RWPE2 (cell line): ENCODE data around the gene VASP.

Experiments used
- ATAC-seq: fragments of 200-7000 bp; cut with Tn5 transposase; 3 replicates; pipeline ENCODE4 v1.9.1; 2021; ENCODE audit warnings: low read depth
- DNase-seq: peaks from one replicate; pipeline ENCODE4 v3.0.0-alpha.2; 2020; ENCODE audit warnings: low spot score
- H3K27ac ChIP-seq: fragments of 450-650 bp; 2 replicates; pipeline ENCODE4 v1.5.1; 2017; ENCODE audit warnings: mild to moderate bottlenecking; ENCODE audit not compliant: poor library complexity, severe bottlenecking
- H3K27me3 ChIP-seq: fragments of 250-450 bp; sonication (Bioruptor Pico); 2 replicates; pipeline ENCODE4 v1.5.1; 2021; ENCODE audit warnings: mild to moderate bottlenecking, moderate library complexity; ENCODE audit not compliant: insufficient read depth, poor library complexity, severe bottlenecking
- H3K36me3 ChIP-seq: fragments of 250-450 bp; sonication (Bioruptor Pico); 2 replicates; pipeline ENCODE4 v1.5.1; 2020; ENCODE audit warnings: low read depth, mild to moderate bottlenecking, moderate library complexity
- H3K4me1 ChIP-seq: fragments of 250-450 bp; sonication (Bioruptor Pico); 2 replicates; pipeline ENCODE4 v1.5.1; 2021; ENCODE audit warnings: mild to moderate bottlenecking, moderate library complexity; ENCODE audit not compliant: insufficient read depth, poor library complexity, severe bottlenecking
- H3K4me3 ChIP-seq: fragments of 250-450 bp; sonication (Bioruptor Pico); 2 replicates; pipeline ENCODE4 v1.5.1; 2021; ENCODE audit warnings: mild to moderate bottlenecking, moderate library complexity; ENCODE audit not compliant: severe bottlenecking
- H3K9me3 ChIP-seq: fragments of 250-450 bp; sonication (Bioruptor Pico); 2 replicates; pipeline ENCODE4 v1.5.1; 2021; ENCODE audit warnings: mild to moderate bottlenecking, moderate library complexity; ENCODE audit not compliant: severe bottlenecking
- TF ChIP-seq, protein P1 (sequence below): fragments of 450-650 bp; IDR thresholded peaks from one replicate; pipeline ENCODE4 v1.5.1; 2017; ENCODE audit warnings: mild to moderate bottlenecking, moderate library complexity; ENCODE audit not compliant: poor library complexity, severe bottlenecking

VASP gene

GRCh38 chr19:45542234-45542668, 35.0 kb downstream of the VASP start:
- TF ChIP-seq, protein P1, sequence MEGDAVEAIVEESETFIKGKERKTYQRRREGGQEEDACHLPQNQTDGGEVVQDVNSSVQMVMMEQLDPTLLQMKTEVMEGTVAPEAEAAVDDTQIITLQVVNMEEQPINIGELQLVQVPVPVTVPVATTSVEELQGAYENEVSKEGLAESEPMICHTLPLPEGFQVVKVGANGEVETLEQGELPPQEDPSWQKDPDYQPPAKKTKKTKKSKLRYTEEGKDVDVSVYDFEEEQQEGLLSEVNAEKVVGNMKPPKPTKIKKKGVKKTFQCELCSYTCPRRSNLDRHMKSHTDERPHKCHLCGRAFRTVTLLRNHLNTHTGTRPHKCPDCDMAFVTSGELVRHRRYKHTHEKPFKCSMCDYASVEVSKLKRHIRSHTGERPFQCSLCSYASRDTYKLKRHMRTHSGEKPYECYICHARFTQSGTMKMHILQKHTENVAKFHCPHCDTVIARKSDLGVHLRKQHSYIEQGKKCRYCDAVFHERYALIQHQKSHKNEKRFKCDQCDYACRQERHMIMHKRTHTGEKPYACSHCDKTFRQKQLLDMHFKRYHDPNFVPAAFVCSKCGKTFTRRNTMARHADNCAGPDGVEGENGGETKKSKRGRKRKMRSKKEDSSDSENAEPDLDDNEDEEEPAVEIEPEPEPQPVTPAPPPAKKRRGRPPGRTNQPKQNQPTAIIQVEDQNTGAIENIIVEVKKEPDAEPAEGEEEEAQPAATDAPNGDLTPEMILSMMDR: no peak
- peak; percentile 66 for ATAC-seq
- Histone ChIP-seq H3K9me3 (no peaks in the 10 kb centered on the region), H3K36me3 (no peaks in the 10 kb centered on the region), H3K4me1 (peaks cover 7% of the 10 kb centered on the region), H3K4me3 (no peak overlapping the region), H3K27me3 (no peaks in the 10 kb centered on the region), H3K27ac (no peak overlapping the region)
- DNase-seq: no peak

- H3K4me1 ChIP-seq: peaks cover 18% of the 10 kb centered on the region
- H3K9me3 ChIP-seq: no peaks in the 10 kb centered on the region
- no peaks in the 10 kb centered on the region for H3K27me3 ChIP-seq
- TF ChIP-seq, protein P1: no peak
- DNase-seq: no peak
- H3K36me3 ChIP-seq: no peaks in the 10 kb centered on the region
- H3K27ac ChIP-seq: peak overlapping the region; percentile 60
- ATAC-seq: no peak
- no peak overlapping the region for H3K4me3 ChIP-seq
Measured at GRCh38 chr19:45547211-45547770, 40.0 kb downstream of the VASP start.

DNA sequence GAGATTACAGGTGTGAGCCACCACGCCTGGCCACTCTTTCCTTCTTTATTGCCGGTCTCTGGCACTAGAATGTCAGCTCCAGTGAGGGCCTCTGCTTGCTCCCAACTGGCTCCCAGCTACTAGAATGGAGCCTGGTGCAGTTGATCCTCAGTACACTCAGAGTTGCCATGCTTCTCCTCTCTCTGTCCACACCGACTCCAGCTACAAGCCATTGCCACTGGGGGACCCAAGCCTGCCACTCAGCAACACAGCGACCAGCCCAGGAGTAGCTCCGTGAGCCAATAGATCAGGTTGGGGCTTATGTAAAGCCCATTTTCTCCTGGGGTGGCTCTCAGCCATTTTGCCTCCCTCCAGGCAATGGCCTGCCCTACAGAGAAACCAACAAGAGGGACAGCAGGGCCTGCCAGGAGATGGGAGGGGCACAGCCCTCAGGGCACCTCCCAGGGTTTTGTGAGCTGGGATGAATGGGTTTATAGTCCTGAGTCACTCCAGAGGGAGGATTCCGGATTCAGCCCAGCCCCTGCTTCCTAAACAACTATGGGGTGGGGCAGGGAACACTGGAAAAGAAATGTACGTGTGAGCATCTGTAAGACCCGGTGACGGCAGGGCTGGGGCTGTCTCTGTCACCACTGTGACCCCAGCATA, 40.8 kb downstream of the VASP start:
- Histone ChIP-seq H3K27me3 (no peaks in the 10 kb centered on the region), H3K4me3 (no peak overlapping the region), H3K4me1 (peaks cover 18% of the 10 kb centered on the region), H3K36me3 (no peaks in the 10 kb centered on the region; the same call in 1 of the 2 replicates), H3K9me3 (no peaks in the 10 kb centered on the region), H3K27ac (peak overlapping the region; percentile 60)
- TF ChIP-seq, protein P1: no peak
- DNase-seq (peak; percentile 86), ATAC-seq (peak; percentile 99)

DNA sequence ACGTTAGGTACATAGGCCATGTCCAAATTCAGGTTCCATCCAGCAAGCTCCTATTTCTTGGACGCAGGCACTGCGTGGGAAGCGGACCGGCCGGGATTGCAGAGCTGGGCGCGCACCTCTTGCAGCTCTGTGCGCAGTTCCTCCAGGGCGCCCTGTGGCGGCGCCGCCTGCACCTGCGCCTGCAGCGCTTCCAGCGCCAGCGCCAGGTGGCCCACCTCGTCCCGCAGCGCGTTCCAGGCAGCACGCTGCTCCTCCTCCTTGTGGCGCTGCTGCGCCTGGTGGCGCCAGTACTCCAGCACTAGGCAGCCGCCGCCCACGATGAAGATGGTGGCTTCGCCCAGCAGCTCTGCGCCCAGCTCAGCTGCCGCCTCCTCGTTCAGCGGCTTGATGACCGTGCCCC, 46.2 kb downstream of the VASP start:
- TF ChIP-seq, protein P1: no peak
- no peak for DNase-seq
- H3K36me3 ChIP-seq: no peaks in the 10 kb centered on the region; the same call in 1 of the 2 replicates
- no peaks in the 10 kb centered on the region for H3K27me3 ChIP-seq
- H3K27ac ChIP-seq: no peak overlapping the region
- H3K9me3 ChIP-seq: no peaks in the 10 kb centered on the region
- H3K4me1 ChIP-seq: peaks cover 5% of the 10 kb centered on the region
- H3K4me3 ChIP-seq: no peak overlapping the region
- ATAC-seq: no peak

- TF ChIP-seq, protein P1: no peak
- Histone ChIP-seq H3K27ac (no peak overlapping the region), H3K4me1 (no peaks in the 10 kb centered on the region), H3K27me3 (no peaks in the 10 kb centered on the region), H3K36me3 (no peaks in the 10 kb centered on the region; the same call in 1 of the 2 replicates), H3K9me3 (no peaks in the 10 kb centered on the region), H3K4me3 (no peak overlapping the region)
- no peak for ATAC-seq
- no peak for DNase-seq
Measured at GRCh38 chr19:45554481-45554880, 47.2 kb downstream of the VASP start.
